Measurements from ENCODE around the gene TDRD6.
"Not testable (repeated sequence)": the region's sequence is repeated elsewhere in the genome, so short reads cannot be mapped to it uniquely, and the experiment has no call there.

The TDRD6 gene

DNA sequence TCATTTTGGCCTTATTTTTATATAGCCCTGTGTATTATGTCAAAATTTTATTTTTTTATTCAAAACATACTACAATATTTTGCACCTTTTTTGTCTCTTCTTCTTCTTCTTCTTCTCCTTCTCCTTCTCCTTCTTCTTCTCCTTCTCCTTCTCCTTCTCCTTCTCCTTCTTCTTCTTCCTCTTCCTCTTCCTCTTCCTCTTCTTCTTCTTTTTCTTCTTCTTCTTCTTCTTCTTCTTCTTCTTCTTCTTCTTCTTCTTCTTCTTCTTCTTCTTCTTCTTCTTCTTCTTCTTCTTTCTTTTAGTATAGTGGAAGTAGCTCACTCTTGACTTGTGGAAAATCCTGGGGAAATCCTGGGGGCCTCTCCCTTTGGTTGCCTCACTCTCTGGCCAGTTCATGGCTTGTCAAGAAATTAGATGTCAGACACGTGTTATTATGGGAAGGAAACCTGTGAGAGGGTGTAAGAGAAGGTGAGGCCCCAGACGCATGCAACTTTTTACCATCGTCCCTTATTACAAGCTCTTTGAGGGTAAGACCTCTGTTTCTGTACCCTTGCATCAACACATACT lies 56.6 kb downstream of the TDRD6 start:
- DNase-seq (ENCODE audit: low spot score) = not testable (repeated sequence)

GRCh38 chr6:46745973-46746372 lies 58.3 kb downstream of the TDRD6 start:
- no peak for DNase-seq (ENCODE audit: low spot score)

DNA sequence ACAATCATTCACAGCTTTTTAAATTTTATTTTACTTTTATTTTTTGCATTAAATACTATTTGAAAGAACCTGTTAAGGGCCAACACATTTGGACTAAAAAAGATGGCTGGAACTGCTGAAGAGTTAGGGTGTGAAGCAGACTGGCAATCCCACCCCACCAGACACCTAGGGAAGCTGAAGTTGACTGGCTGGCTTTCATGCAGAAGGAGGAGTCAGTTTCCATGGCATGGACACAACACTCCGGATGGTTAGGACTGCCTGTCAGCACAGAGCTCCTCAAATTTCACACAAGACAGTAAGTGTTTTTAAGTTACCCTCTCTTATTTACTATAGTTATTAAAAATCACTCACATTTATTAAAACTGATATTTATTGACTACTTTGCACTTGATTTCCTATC lies 59.0 kb downstream of the TDRD6 start, which contains the start of gene ANKRD66:
ANKRD66 (plus strand) TSS at position 238 of the 400 bp plus-strand sequence. CDS start 5,016 bp downstream, outside the sequence.
- no peak for DNase-seq (ENCODE audit: low spot score)

GRCh38 chr6:46748940-46749503 lies 61.3 kb downstream of the TDRD6 start:
- no peak for DNase-seq (ENCODE audit: low spot score)

DNA sequence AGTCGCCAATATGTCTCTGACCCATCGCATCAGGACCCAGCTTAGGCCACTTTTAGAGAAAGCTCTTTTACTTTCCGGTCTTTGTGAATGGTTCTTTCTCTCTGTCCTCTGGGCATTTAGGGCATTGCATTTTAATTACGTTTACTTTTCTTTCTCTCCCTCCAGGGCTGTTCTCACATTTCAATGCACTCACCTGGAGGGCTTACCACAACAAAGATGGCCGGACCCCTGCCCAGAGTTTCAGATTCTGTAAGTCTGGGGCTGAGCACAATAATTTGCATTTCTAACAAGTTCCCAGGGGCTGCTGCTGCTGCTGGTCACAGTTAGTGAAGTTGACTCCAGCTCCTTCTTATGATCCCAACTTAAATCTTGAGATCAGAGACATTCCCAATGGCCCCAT lies 62.0 kb downstream of the TDRD6 start:
- no peak for DNase-seq (ENCODE audit: low spot score)

- DNase-seq (ENCODE audit: low spot score) = no peak
Measured at GRCh38 chr6:46751658-46752057, 64.0 kb downstream of the TDRD6 start.

All from GM03348 (cell line).